K562 (cell line): Measurements from ENCODE around the gene KCNQ5. TPM values are rescaled to one million over a fixed set of nuclear protein-coding genes. Genes with fewer than 3 reads are reported as not detected.

Source experiments
- ESRRA ChIP-seq: fragments of 450-650 bp; IDR thresholded peaks from 2 replicates; pipeline ENCODE4 v1.6.1; 2014; ENCODE audit warnings: low read depth, mild to moderate bottlenecking, moderate library complexity, borderline replicate concordance
- LEF1 ChIP-seq: fragments of 450-650 bp; IDR thresholded peaks from 2 replicates; pipeline ENCODE4 v1.6.1; 2016; ENCODE audit warnings: mild to moderate bottlenecking
- MEF2D ChIP-seq: conservative IDR thresholded peaks from 2 replicates; pipeline ENCODE4 v1.6.1; 2016; ENCODE audit warnings: low read depth, missing genetic modification characterization, missing compliant biosample characterization
- PHF8 ChIP-seq: fragments of 200-600 bp; sonication (generic); IDR thresholded peaks from 2 replicates; pipeline ENCODE4 v1.6.1; 2012; ENCODE audit warnings: mixed run types, mild to moderate bottlenecking, inconsistent platforms, low read length, moderate library complexity, borderline replicate concordance
- POLR2G ChIP-seq: fragments of 200-400 bp; formaldehyde crosslinking; IDR thresholded peaks from 2 replicates; pipeline ENCODE4 v1.6.1; 2017; ENCODE audit warnings: low read depth, mild to moderate bottlenecking, antibody characterized with exemption, low read length, moderate library complexity
- RAD51 ChIP-seq: fragments of 450-650 bp; IDR thresholded peaks from 2 replicates; pipeline ENCODE4 v1.7.1; 2016; ENCODE audit warnings: low read depth, mild to moderate bottlenecking, borderline replicate concordance
- RBM25 ChIP-seq: fragments of 200-400 bp; formaldehyde crosslinking; IDR thresholded peaks from 2 replicates; pipeline ENCODE4 v1.6.1; 2018; ENCODE audit warnings: low read length, low read depth, moderate library complexity; ENCODE audit not compliant: severe bottlenecking
- SMARCE1 ChIP-seq: fragments of 450-650 bp; IDR thresholded peaks from 2 replicates; pipeline ENCODE4 v1.7.1; 2016; ENCODE audit warnings: mild to moderate bottlenecking
- YY1 ChIP-seq, 3 experiments: IDR thresholded peaks; 2 replicates each; pipeline ENCODE4 v1.6.1; 2011; ENCODE audit warnings: low read length in 2 of 3, mild to moderate bottlenecking in 2 of 3, moderate library complexity in 2 of 3, borderline replicate concordance in 1 of 3, control low read depth in 1 of 3, low read depth in 1 of 3; ENCODE audit not compliant: insufficient read depth in 3 of 3, insufficient replicate concordance in 2 of 3, control insufficient read depth in 1 of 3, insufficient read length in 1 of 3; ENCODE audit errors: extremely low read depth in 1 of 3
- polyA plus RNA-seq, 8 experiments: library from polyadenylated mRNA; depleted of rRNA in 4 of 8; stranded (reverse) in 5 of 8; unstranded in 3 of 8; fragments of >200 nt; fragmentation: Nextera tagmentation in 2 of 8; fragmentation: Illumina TruSeq in 1 of 8; extraction: Ambion mirVana in 2 of 8; extraction: Trizol in 1 of 8; gene quantifications; 2 replicates each; pipeline versions ENCODE4 v1.2.1 to v1.2.3, GENCODE V29; 2011 to 2014; ENCODE audit warnings: inconsistent platforms in 1 of 8, missing spikeins in 1 of 8
- total RNA-seq, 7 experiments: library from RNA; depleted of rRNA in 6 of 7; stranded (reverse); fragments of >200 nt in 6 of 7; fragmentation: Illumina TruSeq in 2 of 7; extraction: Trizol in 2 of 7; gene quantifications; 2 replicates each; pipeline versions ENCODE4 v1.2.1 to v1.2.3, GENCODE V29; 2011 to 2021; ENCODE audit warnings: low replicate concordance in 1 of 7
- TF ChIP-seq, protein P1 (sequence below), 2 experiments: fragments of 450-650 bp; formaldehyde crosslinking in 1 of 2; IDR thresholded peaks; 2 replicates each; pipeline versions ENCODE4 v1.4.0 to v1.6.1; 2014 to 2020; ENCODE audit warnings: mild to moderate bottlenecking in 2 of 2, borderline replicate concordance in 1 of 2, low read depth in 1 of 2
- TF ChIP-seq, protein P2 (sequence below): sonication (generic); formaldehyde crosslinking; IDR thresholded peaks from 2 replicates; pipeline ENCODE4 v1.9.0; 2022; ENCODE audit warnings: mild to moderate bottlenecking, missing genetic modification reagents
- TF ChIP-seq, protein P3 (sequence below): sonication (generic); formaldehyde crosslinking; IDR thresholded peaks from 2 replicates; pipeline ENCODE4 v1.9.0; 2022; ENCODE audit warnings: mild to moderate bottlenecking, missing genetic modification reagents

Gene KCNQ5
- total and polyA plus RNA-seq, 9 of the 15 experiments (the other 6 are each of a cell fraction or from before 2014, with no cell fraction given), result 0.31 to 5.9 (median 2.6) TPM

DNA sequence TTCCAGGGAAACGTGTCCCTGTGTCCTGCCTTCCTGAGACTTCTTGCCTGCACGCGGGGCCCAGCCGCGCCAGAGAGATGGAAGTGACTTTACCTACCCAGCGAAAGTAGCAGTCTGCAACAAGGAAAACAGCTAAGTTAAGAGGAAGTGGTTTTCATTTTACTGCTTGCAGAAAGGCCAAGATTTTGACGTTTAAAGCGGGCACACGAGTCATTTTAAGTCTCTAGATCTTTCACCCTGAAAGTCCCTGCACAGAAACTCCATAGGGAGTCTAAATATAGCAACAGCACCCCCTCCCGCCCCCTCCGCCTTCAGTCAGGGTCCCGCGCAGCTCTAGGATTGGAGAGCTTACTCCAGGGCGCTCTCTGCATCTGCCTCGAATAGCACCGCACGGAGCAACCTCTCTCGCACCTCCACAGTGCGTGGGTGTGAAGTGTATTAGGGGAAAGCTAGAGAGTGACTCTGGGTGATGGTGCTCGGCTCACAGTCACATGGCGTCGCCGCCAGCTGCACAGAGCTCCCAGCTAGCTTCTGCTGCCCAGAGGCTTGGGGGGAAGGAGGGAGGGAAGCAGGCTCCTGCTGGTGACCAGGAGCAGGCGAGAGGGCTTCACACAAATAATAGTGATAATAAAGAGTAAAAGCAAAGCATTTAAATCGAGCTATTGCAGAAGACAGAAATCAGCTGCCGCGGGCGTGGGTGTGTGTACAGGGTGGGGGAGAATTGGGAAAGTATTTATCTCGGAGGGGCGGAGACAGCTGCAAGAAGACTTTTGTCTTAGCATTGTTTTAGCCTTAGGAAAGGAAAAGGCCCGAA, 1.8 kb upstream of the KCNQ5 start (continued):
- TF ChIP-seq, protein P1, sequence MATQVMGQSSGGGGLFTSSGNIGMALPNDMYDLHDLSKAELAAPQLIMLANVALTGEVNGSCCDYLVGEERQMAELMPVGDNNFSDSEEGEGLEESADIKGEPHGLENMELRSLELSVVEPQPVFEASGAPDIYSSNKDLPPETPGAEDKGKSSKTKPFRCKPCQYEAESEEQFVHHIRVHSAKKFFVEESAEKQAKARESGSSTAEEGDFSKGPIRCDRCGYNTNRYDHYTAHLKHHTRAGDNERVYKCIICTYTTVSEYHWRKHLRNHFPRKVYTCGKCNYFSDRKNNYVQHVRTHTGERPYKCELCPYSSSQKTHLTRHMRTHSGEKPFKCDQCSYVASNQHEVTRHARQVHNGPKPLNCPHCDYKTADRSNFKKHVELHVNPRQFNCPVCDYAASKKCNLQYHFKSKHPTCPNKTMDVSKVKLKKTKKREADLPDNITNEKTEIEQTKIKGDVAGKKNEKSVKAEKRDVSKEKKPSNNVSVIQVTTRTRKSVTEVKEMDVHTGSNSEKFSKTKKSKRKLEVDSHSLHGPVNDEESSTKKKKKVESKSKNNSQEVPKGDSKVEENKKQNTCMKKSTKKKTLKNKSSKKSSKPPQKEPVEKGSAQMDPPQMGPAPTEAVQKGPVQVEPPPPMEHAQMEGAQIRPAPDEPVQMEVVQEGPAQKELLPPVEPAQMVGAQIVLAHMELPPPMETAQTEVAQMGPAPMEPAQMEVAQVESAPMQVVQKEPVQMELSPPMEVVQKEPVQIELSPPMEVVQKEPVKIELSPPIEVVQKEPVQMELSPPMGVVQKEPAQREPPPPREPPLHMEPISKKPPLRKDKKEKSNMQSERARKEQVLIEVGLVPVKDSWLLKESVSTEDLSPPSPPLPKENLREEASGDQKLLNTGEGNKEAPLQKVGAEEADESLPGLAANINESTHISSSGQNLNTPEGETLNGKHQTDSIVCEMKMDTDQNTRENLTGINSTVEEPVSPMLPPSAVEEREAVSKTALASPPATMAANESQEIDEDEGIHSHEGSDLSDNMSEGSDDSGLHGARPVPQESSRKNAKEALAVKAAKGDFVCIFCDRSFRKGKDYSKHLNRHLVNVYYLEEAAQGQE (IDR thresholded peaks at IDR 0.05; ENCODE audit: borderline replicate concordance), result 0 out of 2 replicates have a peak, but pooled peaks have one; percentile 6
- TF ChIP-seq, protein P1 (CRISPR knock-in tag; IDR thresholded peaks at IDR 0.05; ENCODE audit: low read depth), result no peak
- TF ChIP-seq, protein P2, sequence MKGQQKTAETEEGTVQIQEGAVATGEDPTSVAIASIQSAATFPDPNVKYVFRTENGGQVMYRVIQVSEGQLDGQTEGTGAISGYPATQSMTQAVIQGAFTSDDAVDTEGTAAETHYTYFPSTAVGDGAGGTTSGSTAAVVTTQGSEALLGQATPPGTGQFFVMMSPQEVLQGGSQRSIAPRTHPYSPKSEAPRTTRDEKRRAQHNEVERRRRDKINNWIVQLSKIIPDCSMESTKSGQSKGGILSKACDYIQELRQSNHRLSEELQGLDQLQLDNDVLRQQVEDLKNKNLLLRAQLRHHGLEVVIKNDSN (CRISPR knock-in tag), result peak; percentile 80
- no peak for TF ChIP-seq ESRRA
- TF ChIP-seq, protein P3, sequence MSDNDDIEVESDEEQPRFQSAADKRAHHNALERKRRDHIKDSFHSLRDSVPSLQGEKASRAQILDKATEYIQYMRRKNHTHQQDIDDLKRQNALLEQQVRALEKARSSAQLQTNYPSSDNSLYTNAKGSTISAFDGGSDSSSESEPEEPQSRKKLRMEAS (CRISPR knock-in tag), result peak; percentile 65
- TF ChIP-seq PHF8, result peak; percentile 11; the same call in 1 of the 2 replicates
- no peak for TF ChIP-seq RBM25
- TF ChIP-seq YY1 (IDR thresholded peaks at IDR 0.05; ENCODE audit: borderline replicate concordance in 1 of 3, control insufficient read depth in 1 of 3, extremely low read depth in 1 of 3, insufficient read depth in 3 of 3, insufficient read length in 1 of 3, insufficient replicate concordance in 2 of 3, low read depth in 1 of 3, low read length in 2 of 3), result peak in 1 of 3 experiments; percentile 14
- TF ChIP-seq POLR2G, result peak; percentile 40; the same call in 1 of the 2 replicates
- no peak for TF ChIP-seq LEF1
- peak; percentile 38; the same call in 1 of the 2 replicates for TF ChIP-seq RAD51
- peak; percentile 82 for TF ChIP-seq MEF2D (tag)
- TF ChIP-seq SMARCE1, result 0 out of 2 replicates have a peak, but pooled peaks have one; percentile 37
